ENCODE measurements around the gene MAD1L1. TPM values are rescaled to one million over a fixed set of nuclear protein-coding genes. Genes with fewer than 3 reads are reported as not detected.

The MAD1L1 gene
- total RNA-seq, 1 experiment from 2014 or later: 184 TPM

GRCh38 chr7:2090526-2091520 is 141.9 kb downstream of the MAD1L1 start:
- DNase-seq (ENCODE audit: low read depth): no peak

GRCh38 chr7:2088801-2089200 is 143.9 kb downstream of the MAD1L1 start:
- no peak for DNase-seq (ENCODE audit: low read depth)

GRCh38 chr7:2087744-2088143 is 145.0 kb downstream of the MAD1L1 start:
- DNase-seq (ENCODE audit: low read depth): no peak

- no peak for DNase-seq (ENCODE audit: low read depth)
Observed at GRCh38 chr7:2086229-2086628, 146.5 kb downstream of the MAD1L1 start.

GRCh38 chr7:2085804-2086203 is 146.9 kb downstream of the MAD1L1 start:
- no peak for DNase-seq (ENCODE audit: low read depth)

- no peak for DNase-seq (ENCODE audit: low read depth)
Observed at GRCh38 chr7:2084781-2085505, 147.8 kb downstream of the MAD1L1 start.

GRCh38 chr7:2084331-2084730 is 148.4 kb downstream of the MAD1L1 start:
- DNase-seq (ENCODE audit: low read depth): no peak

GRCh38 chr7:2083362-2083761 is 149.4 kb downstream of the MAD1L1 start:
- no peak for DNase-seq (ENCODE audit: low read depth)

- DNase-seq (ENCODE audit: low read depth): peak; percentile 24
Observed at GRCh38 chr7:2082139-2082998, 150.4 kb downstream of the MAD1L1 start.

GRCh38 chr7:2081526-2082135 is 151.1 kb downstream of the MAD1L1 start:
- no peak for DNase-seq (ENCODE audit: low read depth)

- no peak for DNase-seq (ENCODE audit: low read depth)
Observed at GRCh38 chr7:2080477-2080876, 152.3 kb downstream of the MAD1L1 start.

GRCh38 chr7:2080060-2080387 is 152.7 kb downstream of the MAD1L1 start:
- DNase-seq (ENCODE audit: low read depth): no peak

GRCh38 chr7:2079332-2080059 is 153.2 kb downstream of the MAD1L1 start:
- DNase-seq (ENCODE audit: low read depth): no peak

GRCh38 chr7:2078899-2079298 is 153.8 kb downstream of the MAD1L1 start:
- DNase-seq (ENCODE audit: low read depth): no peak

GRCh38 chr7:2076649-2077064 is 156.1 kb downstream of the MAD1L1 start:
- no peak for DNase-seq (ENCODE audit: low read depth)

GRCh38 chr7:2075811-2076210 is 156.9 kb downstream of the MAD1L1 start:
- DNase-seq (ENCODE audit: low read depth): no peak

GRCh38 chr7:2074691-2075090 is 158.1 kb downstream of the MAD1L1 start:
- no peak for DNase-seq (ENCODE audit: low read depth)

GRCh38 chr7:2072798-2073197 is 159.9 kb downstream of the MAD1L1 start:
- DNase-seq (ENCODE audit: low read depth): no peak

- no peak for DNase-seq (ENCODE audit: low read depth)
Observed at GRCh38 chr7:2072042-2072441, 160.7 kb downstream of the MAD1L1 start.

GRCh38 chr7:2071133-2071832 is 161.5 kb downstream of the MAD1L1 start:
- DNase-seq (ENCODE audit: low read depth): no peak

Measured in HT1080 (cell line).